Occipital lobe (tissue), 2 donors: ENCODE data around the gene GLS. TPM values are rescaled to one million over a fixed set of nuclear protein-coding genes. Genes with fewer than 3 reads are reported as not detected.

Source experiments
- DNase-seq: peaks from one replicate; lab custom pipeline; 2025; lab: John Stamatoyannopoulos, UW
- total RNA-seq: library from RNA; depleted of rRNA; stranded (reverse); fragments of >200 nt; gene quantifications from one replicate; pipeline ENCODE4 v1.2.3, GENCODE V29; 2014

The GLS gene
- total RNA-seq, 1 donor from 2014 or later = 207 TPM

DNA sequence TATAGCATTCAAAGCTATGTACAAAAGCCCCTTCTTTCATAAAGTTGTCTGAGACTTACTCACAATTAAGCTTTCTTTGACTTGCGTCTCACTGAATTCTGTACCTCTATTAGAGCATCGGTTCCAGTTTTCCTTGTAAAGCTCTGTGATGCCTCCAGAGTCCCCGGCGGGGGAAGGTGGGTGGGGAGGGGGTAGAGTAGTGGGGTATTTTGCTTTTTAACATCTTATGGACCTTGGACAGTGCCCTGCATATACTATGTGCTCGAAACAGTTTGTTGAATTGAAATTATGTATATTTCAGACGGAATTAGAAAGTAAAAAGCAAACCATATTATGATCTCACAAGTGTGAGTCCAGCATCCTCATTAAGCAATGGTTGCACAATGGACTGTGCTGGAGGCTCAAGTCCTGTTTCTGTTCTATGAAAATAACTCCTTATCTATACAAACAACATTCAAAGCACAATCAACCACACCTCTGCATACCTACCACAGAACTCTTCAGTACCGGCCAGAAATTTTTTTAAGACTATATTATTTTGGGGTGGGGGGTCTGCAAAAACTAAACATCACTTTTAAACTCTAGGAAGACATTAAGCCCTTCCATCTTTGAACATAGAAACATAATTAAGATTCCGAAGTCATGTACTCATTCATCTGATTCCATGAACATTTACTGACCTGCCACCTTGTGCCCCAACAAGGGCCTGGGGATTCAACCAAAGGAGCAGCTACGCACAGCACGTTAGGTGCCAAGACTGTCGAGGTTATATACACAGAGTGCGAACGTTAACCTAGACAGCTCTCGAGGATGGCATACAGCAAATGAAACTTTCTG, 132.4 kb downstream of the GLS start:
- no peak for DNase-seq

DNA sequence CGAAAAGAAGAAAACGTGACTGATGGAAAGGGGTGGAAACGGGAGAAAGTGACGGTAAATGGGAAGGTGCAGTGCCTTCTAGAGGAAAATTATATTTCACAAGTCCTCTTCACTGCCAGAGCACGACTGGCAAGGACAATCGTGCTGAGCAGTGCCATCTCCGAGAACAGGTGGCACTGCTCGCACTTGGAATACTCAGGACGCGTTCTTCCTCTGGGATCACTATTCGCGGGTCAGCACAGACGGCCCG, 133.0 kb downstream of the GLS start:
- no peak for DNase-seq

DNA sequence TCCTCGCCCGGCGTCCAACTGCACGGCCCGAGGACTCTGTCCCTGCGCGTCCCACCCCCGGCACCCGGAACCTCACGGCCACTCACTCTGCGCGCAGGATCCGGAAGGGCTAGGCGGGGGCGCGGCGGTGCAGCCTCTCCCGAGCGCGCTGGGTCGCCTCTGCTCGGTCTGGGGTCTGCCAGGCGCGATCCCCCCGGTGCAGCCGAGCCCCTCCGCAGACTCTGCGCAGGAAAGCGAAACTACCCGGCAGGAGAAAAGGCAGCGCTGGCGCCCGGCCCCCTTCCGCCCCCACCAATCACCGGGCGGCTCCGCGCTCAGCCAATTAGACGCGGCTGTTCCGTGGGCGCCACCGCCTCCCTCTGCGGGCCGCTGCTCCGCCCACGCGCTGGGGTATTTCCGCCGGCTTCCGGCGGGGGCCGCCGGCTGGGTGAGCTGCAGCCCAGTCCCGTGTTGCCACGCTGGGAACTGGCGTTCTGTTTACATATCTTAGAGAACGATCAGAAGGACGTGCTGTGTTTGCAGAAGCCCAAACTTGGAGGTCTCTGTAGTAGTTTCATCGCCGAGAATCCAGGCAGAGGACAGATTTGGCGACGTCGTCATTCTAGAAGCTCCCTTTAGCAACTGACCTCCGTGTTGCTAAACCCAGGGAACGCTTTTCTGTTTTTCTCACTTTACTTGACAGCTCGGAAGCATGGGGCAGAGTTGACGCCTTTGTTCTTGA, 133.5 kb downstream of the GLS start, which contains the start of gene STAT1:
TSS of gene STAT1 (minus strand) at position 240 of the 721 bp plus-strand sequence. CDS start 4,168 bp downstream, outside the sequence.
- DNase-seq = peak; percentile 92

DNA sequence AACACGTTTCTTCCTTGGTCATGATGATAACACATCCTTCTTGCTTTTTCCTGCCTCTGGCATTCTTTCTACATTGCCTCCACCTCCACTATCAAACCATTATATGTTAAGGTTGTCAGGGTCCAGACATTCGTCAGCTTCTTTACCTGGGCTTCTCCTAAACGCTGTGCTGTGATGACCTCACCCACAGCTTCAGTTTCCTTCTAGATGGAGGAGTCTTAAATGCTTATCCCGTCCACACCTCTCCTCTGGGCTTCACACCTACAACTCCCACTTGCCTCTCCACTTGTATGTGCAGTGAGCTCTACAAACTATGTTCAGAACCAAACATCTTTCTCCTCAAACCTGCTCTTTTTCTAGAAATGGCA, 134.0 kb downstream of the GLS start:
- no peak for DNase-seq

Other genes starting within 250 kb of the GLS start
- 54.0 TPM for gene NAB1, start 231.7 kb upstream of the GLS start, total RNA-seq
- gene STAT1, start 133.3 kb downstream of the GLS start, total RNA-seq = 29.8 TPM